ENCODE data around the gene ZG16.

GRCh38 chr16:29812754-29813643 lies 34.9 kb downstream of the ZG16 start:
- TF ChIP-seq CTCF (IDR thresholded peaks at IDR 0.05) (no peak), POLR2A (IDR thresholded peaks at IDR 0.05) (no peak)
